Erythroblast (primary cell): ENCODE data around the gene GPC5.

Experiments used
- GATA1 ChIP-seq: IDR thresholded peaks from 2 replicates; pipeline ENCODE4 v1.6.1; 2011; ENCODE audit warnings: low read depth, mild to moderate bottlenecking, control low read depth, low read length, moderate library complexity
- POLR2A ChIP-seq: IDR thresholded peaks from 2 replicates; pipeline ENCODE4 v1.6.1; 2011; ENCODE audit warnings: mild to moderate bottlenecking, low read length

DNA sequence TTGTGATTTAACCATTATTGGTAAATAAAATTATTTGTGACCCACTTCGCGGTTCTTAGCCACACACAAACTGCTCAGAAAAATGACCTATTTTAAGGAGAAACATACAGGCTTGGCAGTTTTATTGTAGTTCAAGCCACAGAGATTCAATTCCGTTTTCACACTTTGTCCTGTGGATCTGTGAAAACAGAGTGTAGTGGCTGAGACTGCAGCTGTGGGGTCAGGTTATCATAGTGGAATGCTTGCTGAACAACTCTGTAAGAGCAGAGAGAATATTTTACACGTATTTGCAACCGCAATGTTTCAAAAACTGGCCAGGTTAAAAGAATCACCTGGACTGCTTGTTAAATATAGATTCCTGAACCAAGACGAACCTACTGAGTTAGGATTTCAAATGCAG lies 292.5 kb downstream of the GPC5 start:
- TF ChIP-seq POLR2A: no peak
- no peak for TF ChIP-seq GATA1
